ENCODE results near the gene USP12. TPM values are rescaled to one million over a fixed set of nuclear protein-coding genes. Genes with fewer than 3 reads are reported as not detected.

Gene USP12
- total RNA-seq, 2 donors from 2014 or later, result 11.3 to 21.5 TPM

- no peaks in the 10 kb centered on the region for H3K36me3 ChIP-seq
- H3K9me3 ChIP-seq, result no peaks in the 10 kb centered on the region
- TF ChIP-seq CTCF (IDR thresholded peaks at IDR 0.05) (no peak), POLR2A (IDR thresholded peaks at IDR 0.05) (no peak), POLR2AphosphoS5 (IDR thresholded peaks at IDR 0.05) (no peak)
- no peak for DNase-seq (ENCODE audit: low spot score)
- H3K27me3 ChIP-seq (replicated peaks; ENCODE audit: insufficient read depth), result no peaks in the 10 kb centered on the region
- intact Hi-C loops (cut with DNase I), result no loop called here
- H3K4me3 ChIP-seq, result no peak overlapping the region
- no peak overlapping the region for H3K27ac ChIP-seq
- H3K4me1 ChIP-seq (replicated peaks), result no peaks in the 10 kb centered on the region
Observed at GRCh38 chr13:27065582-27065981, 106.0 kb downstream of the USP12 start.

GRCh38 chr13:27064252-27064995 is 107.2 kb downstream of the USP12 start:
- H3K27me3 ChIP-seq (replicated peaks; ENCODE audit: insufficient read depth), result no peaks in the 10 kb centered on the region
- intact Hi-C loops (cut with DNase I), result no loop called here
- no peak for DNase-seq (ENCODE audit: low spot score)
- WGBS, result 84% methylated on average over 9 of the region's 9 CpGs
- H3K4me1 ChIP-seq (replicated peaks), result no peaks in the 10 kb centered on the region
- H3K4me3 ChIP-seq, result no peak overlapping the region
- no peaks in the 10 kb centered on the region for H3K9me3 ChIP-seq
- TF ChIP-seq POLR2A (IDR thresholded peaks at IDR 0.05) (no peak), POLR2AphosphoS5 (IDR thresholded peaks at IDR 0.05) (no peak), CTCF (IDR thresholded peaks at IDR 0.05) (no peak)
- no peaks in the 10 kb centered on the region for H3K36me3 ChIP-seq
- H3K27ac ChIP-seq, result no peak overlapping the region

- no peak for DNase-seq (ENCODE audit: low spot score)
- no peak overlapping the region for H3K4me3 ChIP-seq
- intact Hi-C loops (cut with DNase I), result no loop called here
- no peak overlapping the region for H3K27ac ChIP-seq
- H3K9me3 ChIP-seq, result no peaks in the 10 kb centered on the region
- no peaks in the 10 kb centered on the region for H3K36me3 ChIP-seq
- WGBS, result 95% methylated on average over 2 of the region's 2 CpGs
- H3K27me3 ChIP-seq (replicated peaks; ENCODE audit: insufficient read depth), result no peaks in the 10 kb centered on the region
- TF ChIP-seq POLR2A (IDR thresholded peaks at IDR 0.05) (no peak), CTCF (IDR thresholded peaks at IDR 0.05) (no peak), POLR2AphosphoS5 (IDR thresholded peaks at IDR 0.05) (no peak)
- H3K4me1 ChIP-seq (replicated peaks), result no peaks in the 10 kb centered on the region
Observed at GRCh38 chr13:27057817-27058216, 113.8 kb downstream of the USP12 start.

- WGBS, result 70% methylated on average over 6 of the region's 6 CpGs
- intact Hi-C loops (cut with DNase I), result no loop called here
- Histone ChIP-seq H3K36me3 (no peaks in the 10 kb centered on the region), H3K27ac (no peak overlapping the region), H3K4me1 (replicated peaks) (no peaks in the 10 kb centered on the region), H3K4me3 (no peak overlapping the region), H3K9me3 (no peaks in the 10 kb centered on the region), H3K27me3 (replicated peaks; ENCODE audit: insufficient read depth) (no peaks in the 10 kb centered on the region)
- TF ChIP-seq POLR2A (IDR thresholded peaks at IDR 0.05) (no peak), POLR2AphosphoS5 (IDR thresholded peaks at IDR 0.05) (no peak), CTCF (IDR thresholded peaks at IDR 0.05) (no peak)
- no peak for DNase-seq (ENCODE audit: low spot score)
Observed at GRCh38 chr13:27055526-27055925, 116.1 kb downstream of the USP12 start.

- no peaks in the 10 kb centered on the region for H3K4me1 ChIP-seq (replicated peaks)
- H3K27me3 ChIP-seq (replicated peaks; ENCODE audit: insufficient read depth), result no peaks in the 10 kb centered on the region
- WGBS, result 81% methylated on average over 2 of the region's 2 CpGs
- H3K4me3 ChIP-seq, result no peak overlapping the region
- no peak for TF ChIP-seq POLR2A (IDR thresholded peaks at IDR 0.05)
- no peak for TF ChIP-seq CTCF (IDR thresholded peaks at IDR 0.05)
- no peak for TF ChIP-seq POLR2AphosphoS5 (IDR thresholded peaks at IDR 0.05)
- H3K36me3 ChIP-seq, result no peaks in the 10 kb centered on the region
- intact Hi-C loops (cut with DNase I), result no loop called here
- no peak for DNase-seq (ENCODE audit: low spot score)
- no peak overlapping the region for H3K27ac ChIP-seq
- no peaks in the 10 kb centered on the region for H3K9me3 ChIP-seq
Observed at GRCh38 chr13:27054760-27055159, 116.9 kb downstream of the USP12 start.

Data from prostate gland (tissue), 2 donors.